ENCODE data around the gene CA4. TPM values are rescaled to one million over a fixed set of nuclear protein-coding genes. Genes with fewer than 3 reads are reported as not detected.

CA4 gene
- total and polyA plus RNA-seq, 2 donors (not counting 1 experiment from before 2014, with no cell fraction given), result not detected

- intact Hi-C loops (cut with micrococcal nuclease), result no loop called here
- CTCF ChIA-PET, result no interaction called here
- no peak overlapping the region for H3K27ac Mint-ChIP-seq
Observed at GRCh38 chr17:60147553-60148223, 2.1 kb upstream of the CA4 start.

More at GRCh38 chr17:60147553-60148223, 2.1 kb upstream of the CA4 start:
- WGBS (ENCODE audit: insufficient coverage), result 92% methylated on average over 8 of the region's 8 CpGs
- H3K27me3 ChIP-seq (replicated peaks in 1 of 4; ENCODE audit: control extremely low read depth in 1 of 4, control insufficient read depth in 3 of 4, insufficient read depth in 4 of 4, low read length in 3 of 4), result peaks cover 0 to 80% (median 33%) of the 10 kb centered on the region in 4 experiments
- H3K9me3 Mint-ChIP-seq (ENCODE audit: insufficient read depth), result no peaks in the 10 kb centered on the region
- ATAC-seq (ENCODE audit: low read depth), result no peak
- no peaks in the 10 kb centered on the region for H4K20me1 ChIP-seq (ENCODE audit: control insufficient read depth, insufficient read depth, low read length, poor library complexity, severe bottlenecking)
- H3K4me3 Mint-ChIP-seq, result peak overlapping the region; percentile 2
- POLR2A ChIA-PET, result no interaction called here
- H3K27ac ChIP-seq (ENCODE audit: low read length in 2 of 2), result no peak overlapping the region
- peaks cover 74% of the 10 kb centered on the region for H3K27me3 Mint-ChIP-seq
- H3K4me1 Mint-ChIP-seq, result peaks cover 34% of the 10 kb centered on the region
- H3K36me3 ChIP-seq (replicated peaks in 1 of 2; ENCODE audit: control extremely low read depth in 1 of 2, control insufficient read depth in 1 of 2, extremely low read depth in 1 of 2, insufficient read depth in 2 of 2, low read length in 1 of 2), result no peaks in the 10 kb centered on the region
- no peak overlapping the region for H3K4me2 ChIP-seq (replicated peaks; ENCODE audit: low read depth, low read length, poor library complexity, severe bottlenecking)
- no peak overlapping the region for H3K4me3 ChIP-seq (ENCODE audit: control extremely low read depth in 1 of 5, extremely low read depth in 1 of 5, insufficient read depth in 1 of 5, low read depth in 2 of 5, low read length in 4 of 5)
- H3K9ac ChIP-seq (ENCODE audit: low read length), result no peak overlapping the region
- TF ChIP-seq CTCF (IDR thresholded peaks at IDR 0.05) (no peak), EZH2 (IDR thresholded peaks at IDR 0.05; ENCODE audit: borderline replicate concordance, insufficient read depth, low read depth, low read length, poor library complexity, severe bottlenecking) (no peak)
- H2AFZ ChIP-seq (ENCODE audit: insufficient read depth, low read depth, low read length, poor library complexity, severe bottlenecking), result no peak overlapping the region
- peaks cover 28 to 36% of the 10 kb centered on the region in 2 donors for H3K4me1 ChIP-seq (ENCODE audit: control insufficient read depth in 2 of 2, insufficient read depth in 2 of 2, low read length in 2 of 2)
- no peaks in the 10 kb centered on the region for H3K79me2 ChIP-seq (ENCODE audit: control insufficient read depth, insufficient read depth, low read length)
- H3K9me3 ChIP-seq (ENCODE audit: control extremely low read depth in 1 of 3, control insufficient read depth in 2 of 3, insufficient read depth in 1 of 3, low read length in 2 of 3), result peaks cover 0 to 6% (median 0%) of the 10 kb centered on the region in 3 donors
- no peak for DNase-seq
